Left kidney (tissue), 2 donors: ENCODE measurements around the gene BUB1B. TPM values are rescaled to one million over a fixed set of nuclear protein-coding genes. Genes with fewer than 3 reads are reported as not detected.
A peak's percentile ranks its signal among the peaks of the same experiment; 100 is the strongest.
"Not testable (repeated sequence)": the region's sequence is repeated elsewhere in the genome, so short reads cannot be mapped to it uniquely, and the experiment has no call there.

ENCODE experiments used
- DNase-seq: peaks from one replicate; pipeline ENCODE4 v3.0.0-alpha.2; 2013
- polyA plus RNA-seq: library from polyadenylated mRNA; unstranded; fragments of 120-200 nt; gene quantifications from one replicate; pipeline ENCODE4 v1.2.1, GENCODE V29; 2013; ENCODE audit not compliant: insufficient read length

Gene BUB1B
- polyA plus RNA-seq, 1 donor = 45.9 TPM

- no peak for DNase-seq
Measured at GRCh38 chr15:40136470-40137302, 24.2 kb upstream of the BUB1B start.

GRCh38 chr15:40137303-40138200, 23.3 kb upstream of the BUB1B start:
- DNase-seq = no peak

- DNase-seq = not testable (repeated sequence)
Measured at GRCh38 chr15:40138201-40138570, 22.7 kb upstream of the BUB1B start.

- no peak for DNase-seq
Measured at GRCh38 chr15:40142428-40142827, 18.4 kb upstream of the BUB1B start.

GRCh38 chr15:40146037-40146436, 14.8 kb upstream of the BUB1B start:
- no peak for DNase-seq

- no peak for DNase-seq
Measured at GRCh38 chr15:40149339-40149738, 11.5 kb upstream of the BUB1B start.

GRCh38 chr15:40150163-40150925, 10.5 kb upstream of the BUB1B start:
- no peak for DNase-seq

GRCh38 chr15:40151499-40151898, 9.4 kb upstream of the BUB1B start:
- DNase-seq = no peak

- DNase-seq = no peak
Measured at GRCh38 chr15:40151991-40152390, 8.9 kb upstream of the BUB1B start.

GRCh38 chr15:40154821-40155220, 6.0 kb upstream of the BUB1B start:
- not testable (repeated sequence) for DNase-seq

- DNase-seq = peak; percentile 46
Measured at GRCh38 chr15:40155270-40155910, 5.5 kb upstream of the BUB1B start.

GRCh38 chr15:40157778-40158447, 3.0 kb upstream of the BUB1B start:
- no peak for DNase-seq

- no peak for DNase-seq
Measured at GRCh38 chr15:40160021-40160420, 848 bp upstream of the BUB1B start.

GRCh38 chr15:40161693-40162391, 973 bp downstream of the BUB1B start:
- DNase-seq = no peak

- DNase-seq = no peak
Measured at GRCh38 chr15:40162552-40162951, 1.7 kb downstream of the BUB1B start.

- DNase-seq = no peak
Measured at GRCh38 chr15:40163657-40164416, 3.0 kb downstream of the BUB1B start.

- not testable (repeated sequence) for DNase-seq
Measured at GRCh38 chr15:40167374-40167773, 6.5 kb downstream of the BUB1B start.

GRCh38 chr15:40175160-40175559, 14.3 kb downstream of the BUB1B start:
- no peak for DNase-seq

GRCh38 chr15:40182358-40183029, 21.6 kb downstream of the BUB1B start:
- DNase-seq = no peak
